GM21515 (cell line): Measurements from ENCODE around the gene YWHAH.

ENCODE experiments used
- ATAC-seq: cut with Tn5 transposase; IDR thresholded peaks from one replicate; pipeline ENCODE4 v1.9.1; 2021; ENCODE audit not compliant: unreplicated experiment

The YWHAH gene

DNA sequence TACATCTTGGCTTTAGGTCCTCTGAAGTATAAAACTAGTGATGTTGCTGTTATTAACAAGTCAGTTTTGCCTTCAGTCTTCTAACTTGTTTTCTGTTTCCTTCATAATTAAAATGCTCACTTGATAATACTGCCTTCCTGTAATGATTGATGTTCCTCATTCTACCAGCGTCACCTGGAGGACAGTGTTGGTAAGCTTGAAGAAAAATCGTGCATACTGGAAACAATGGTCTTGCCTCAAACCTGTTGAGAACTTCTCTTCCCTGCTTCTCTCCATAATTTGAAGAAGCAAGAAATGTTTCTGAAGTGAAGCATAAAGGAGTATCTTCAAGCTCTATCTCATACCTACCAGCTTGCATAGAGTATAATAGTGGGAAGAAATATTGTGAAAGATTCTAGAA, 3.0 kb downstream of the YWHAH start:
- no peak for ATAC-seq

DNA sequence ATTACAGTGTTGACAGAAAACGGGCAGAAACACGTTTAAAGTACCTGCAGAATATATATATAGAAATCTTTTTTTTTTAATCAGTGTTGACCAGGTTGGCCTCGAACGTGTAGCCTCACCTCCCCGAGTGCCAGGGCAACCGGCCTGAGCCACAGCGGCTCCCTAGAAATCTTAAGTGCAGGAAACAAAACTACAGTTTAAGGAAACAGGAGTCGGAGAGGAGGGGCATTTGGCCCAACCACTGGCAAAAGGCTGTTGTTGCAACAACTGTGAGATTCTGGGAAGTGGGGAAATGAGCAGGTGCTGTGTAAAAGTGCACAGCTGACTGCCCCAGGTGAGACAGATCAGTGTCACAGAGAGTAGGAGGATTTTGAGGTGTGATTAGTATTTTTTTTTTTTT, 3.7 kb downstream of the YWHAH start:
- ATAC-seq: no peak

DNA sequence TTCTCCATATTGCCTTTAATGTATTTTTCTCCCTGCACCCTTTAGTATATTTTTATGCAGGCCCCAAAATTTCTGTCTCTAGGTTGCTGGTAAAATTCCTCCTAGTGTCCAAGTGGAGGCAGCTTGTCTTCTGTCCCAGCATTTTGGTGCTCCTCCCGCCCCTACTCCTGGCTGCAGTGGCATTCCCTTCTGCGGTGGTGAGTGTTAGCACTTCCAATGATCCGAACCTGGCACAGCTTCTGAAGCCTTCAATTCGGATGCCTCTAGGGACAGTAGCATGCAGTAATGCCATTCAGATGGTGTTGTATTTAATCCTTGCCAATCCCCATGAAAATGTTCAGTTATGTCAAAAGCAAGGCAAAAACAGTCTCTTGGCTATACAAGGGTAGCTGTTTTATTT, 5.9 kb downstream of the YWHAH start:
- ATAC-seq: no peak

DNA sequence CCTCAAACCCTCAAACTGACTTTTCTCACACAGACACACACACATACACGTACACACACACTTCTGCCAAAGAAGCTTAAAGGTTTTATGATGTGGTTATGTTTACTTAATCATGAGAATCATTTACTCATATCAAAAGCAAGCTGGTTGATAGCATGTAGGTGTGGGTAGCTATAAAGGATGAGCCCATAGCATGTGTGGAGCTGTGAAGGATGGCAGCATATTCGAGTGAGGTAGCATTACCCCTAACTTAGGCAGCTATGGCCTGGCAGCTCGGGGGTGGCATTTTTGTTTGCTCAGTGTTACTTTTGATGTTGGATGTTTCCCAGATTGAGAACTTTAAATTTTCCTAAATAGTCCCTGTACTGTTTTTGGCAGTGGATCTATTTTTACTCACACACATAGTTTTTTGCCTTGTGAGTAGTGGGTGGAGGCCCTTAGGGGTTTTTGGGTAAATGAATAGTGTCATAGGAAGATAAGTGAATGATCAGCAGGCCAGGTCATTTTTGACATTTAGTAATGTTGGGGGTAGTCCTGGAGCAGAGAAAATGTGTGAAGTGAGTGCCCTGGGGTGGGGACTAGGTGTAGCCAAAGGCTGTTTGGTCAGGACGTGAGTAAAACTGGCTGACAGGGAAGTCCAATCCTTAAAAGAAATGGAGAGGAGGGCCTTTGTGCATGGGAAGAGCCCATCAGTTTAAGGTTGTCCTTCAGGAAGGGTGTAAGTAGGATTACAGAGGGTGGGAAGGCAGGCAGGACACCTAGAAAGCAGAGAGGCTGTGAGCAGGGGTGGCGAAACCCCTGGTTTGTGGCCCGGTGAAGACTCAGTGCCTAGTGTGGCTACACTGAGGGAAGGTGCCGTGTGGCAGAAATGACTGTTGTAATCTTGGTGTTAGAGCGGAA, 7.1 kb downstream of the YWHAH start:
- no peak for ATAC-seq

GRCh38 chr22:31952094-31952401, 7.7 kb downstream of the YWHAH start:
- ATAC-seq: no peak

- no peak for ATAC-seq
Measured at GRCh38 chr22:31952472-31952871, 8.1 kb downstream of the YWHAH start.

GRCh38 chr22:31953261-31953660, 8.9 kb downstream of the YWHAH start:
- ATAC-seq: no peak

- ATAC-seq: no peak
Measured at GRCh38 chr22:31954535-31955523, 10.5 kb downstream of the YWHAH start.

GRCh38 chr22:31956360-31956759, 12.0 kb downstream of the YWHAH start:
- ATAC-seq: no peak

GRCh38 chr22:31957970-31958594, 13.7 kb downstream of the YWHAH start:
- no peak for ATAC-seq

GRCh38 chr22:31958625-31959239, 14.4 kb downstream of the YWHAH start:
- ATAC-seq: no peak

DNA sequence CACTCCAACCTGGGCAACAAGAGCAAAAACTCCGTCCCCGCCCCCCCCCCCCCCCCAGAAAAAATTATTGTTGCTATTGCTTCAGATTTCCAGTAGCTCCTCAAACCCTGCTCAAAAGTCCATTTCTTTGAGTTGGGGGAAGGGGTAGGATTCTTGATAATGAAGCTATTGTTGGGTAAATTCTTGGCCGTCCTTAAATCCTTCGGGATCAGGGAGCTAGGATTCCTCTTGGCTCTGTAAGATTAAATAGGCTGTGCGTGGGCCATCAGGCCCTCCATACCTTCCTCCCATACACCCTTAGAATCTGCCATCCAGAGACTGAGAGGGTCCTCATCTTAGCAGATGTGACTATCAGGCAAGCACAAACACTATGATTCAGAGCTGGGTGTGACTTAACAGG, 16.4 kb downstream of the YWHAH start:
- no peak for ATAC-seq

DNA sequence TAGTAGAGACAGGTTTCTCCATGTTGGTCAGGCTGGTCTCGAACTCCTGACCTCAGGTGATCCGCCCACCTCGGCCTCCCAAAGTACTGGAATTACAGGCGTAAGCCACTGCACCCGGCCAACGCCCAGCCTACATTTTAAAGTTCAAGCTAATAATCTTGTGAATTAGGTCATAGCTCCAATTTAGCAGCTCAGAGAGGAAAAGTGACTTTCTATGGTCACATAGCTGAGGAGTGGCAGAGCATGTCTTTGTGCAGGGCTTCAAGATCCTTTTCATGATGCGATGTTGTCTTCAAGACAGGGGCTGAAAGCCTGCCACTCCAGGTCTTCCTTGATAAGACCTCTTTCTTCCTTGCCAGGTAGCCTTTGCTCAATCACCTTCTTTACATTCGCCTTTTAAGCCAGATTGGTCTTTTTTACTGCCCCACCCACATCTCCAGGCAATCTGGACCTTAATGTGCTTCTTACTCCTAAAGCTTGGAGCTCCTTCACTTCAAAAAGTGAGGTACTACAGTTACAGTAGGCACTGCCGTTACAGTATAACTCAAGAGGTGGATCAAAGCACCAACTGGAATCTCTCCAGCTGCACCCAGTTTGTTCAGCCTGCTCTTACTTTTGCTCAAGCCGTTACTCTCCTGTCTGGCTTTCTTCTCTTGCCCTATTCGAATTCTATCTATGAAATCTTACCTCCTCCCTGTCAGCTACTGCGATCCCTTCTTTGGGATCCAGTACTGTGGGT, 18.2 kb downstream of the YWHAH start:
- no peak for ATAC-seq

DNA sequence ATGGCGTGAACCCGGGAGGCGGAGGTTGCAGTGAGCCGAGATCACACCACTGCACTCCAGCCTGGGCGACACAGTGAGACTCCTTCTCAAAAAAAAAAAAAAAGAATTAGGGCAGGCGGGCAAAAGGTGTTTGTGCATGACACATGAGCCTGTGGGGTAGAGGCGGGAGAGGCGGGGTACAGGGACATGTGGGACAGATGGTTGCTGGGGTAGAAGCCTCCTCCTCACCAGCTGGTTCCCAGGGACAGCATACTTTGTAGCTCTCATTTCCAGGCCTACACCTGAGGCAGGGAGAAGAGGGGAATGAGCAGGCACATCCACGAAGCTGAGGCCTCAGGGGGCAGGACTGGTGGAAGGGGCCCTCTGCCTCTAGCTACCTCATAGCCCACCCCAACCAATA, 23.7 kb downstream of the YWHAH start:
- ATAC-seq: no peak

- no peak for ATAC-seq
Measured at GRCh38 chr22:31969789-31970489, 25.6 kb downstream of the YWHAH start.

GRCh38 chr22:31970490-31971444, 26.4 kb downstream of the YWHAH start:
- ATAC-seq: no peak

GRCh38 chr22:31972180-31972579, 27.8 kb downstream of the YWHAH start:
- ATAC-seq: no peak

DNA sequence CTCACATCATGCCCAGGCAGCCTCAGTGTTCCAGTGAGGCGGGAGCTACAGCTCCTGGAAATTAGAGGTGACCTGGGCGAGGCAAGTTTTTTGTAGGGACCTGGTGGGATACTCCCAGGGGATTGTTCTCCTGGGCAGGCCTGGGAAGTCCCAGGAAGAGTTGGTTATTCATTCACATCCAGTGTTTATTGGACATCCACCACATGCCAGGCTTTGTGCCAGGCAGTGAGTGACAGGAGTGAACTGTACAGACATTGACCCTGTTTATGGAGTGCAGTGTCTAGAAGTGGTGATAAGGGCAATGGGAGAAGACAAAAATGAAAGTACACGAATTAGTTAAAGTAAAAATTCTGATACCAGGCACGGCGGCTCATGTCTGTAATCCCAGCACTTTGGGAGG, 29.4 kb downstream of the YWHAH start:
- ATAC-seq: no peak
